GM04503 (cell line): ENCODE results near the gene ZEB2.

ENCODE experiments used
- DNase-seq: peaks from one replicate; pipeline ENCODE4 v3.0.0-alpha.2; 2012; ENCODE audit warnings: low read depth

The ZEB2 gene

DNA sequence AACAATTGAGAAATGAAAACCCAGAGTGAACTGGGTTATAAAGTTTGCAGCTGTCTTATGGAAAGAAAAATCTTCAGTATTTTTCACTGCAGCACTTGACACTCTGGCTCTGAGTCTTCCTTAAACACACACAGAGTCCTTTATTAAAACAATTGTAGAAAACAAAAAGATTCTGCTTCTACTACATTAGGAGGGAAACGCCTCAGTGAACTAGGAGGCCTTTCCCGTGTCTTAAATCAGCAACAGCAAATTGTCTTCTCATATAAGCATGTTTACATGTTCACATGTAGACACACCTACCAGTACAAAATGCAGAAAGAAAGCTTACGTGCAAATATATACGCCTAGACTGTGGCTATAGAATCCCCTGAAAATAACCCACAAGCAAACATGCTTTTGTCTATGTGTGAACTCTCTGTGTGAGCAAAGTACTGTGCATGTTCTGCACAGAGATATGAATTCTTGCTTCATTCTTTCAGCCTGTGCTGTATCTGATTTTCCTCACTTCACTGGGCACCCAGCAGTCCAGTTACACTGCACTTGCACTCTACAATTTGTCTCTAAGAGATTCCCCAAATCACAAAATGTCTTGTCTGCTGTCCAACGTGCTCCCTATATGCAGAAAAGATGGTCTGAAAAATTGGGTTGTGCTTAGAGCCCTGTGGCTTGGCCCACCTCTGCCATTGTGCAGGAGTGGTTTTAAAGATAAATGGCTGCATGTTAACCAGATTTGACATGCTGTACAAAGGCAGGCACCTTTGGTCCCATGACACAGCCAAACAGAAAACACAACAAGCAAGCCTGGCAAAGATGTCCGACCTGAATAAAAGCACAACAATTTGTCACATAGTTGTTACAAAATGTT lies 24.5 kb downstream of the ZEB2 start:
- DNase-seq, result no peak

DNA sequence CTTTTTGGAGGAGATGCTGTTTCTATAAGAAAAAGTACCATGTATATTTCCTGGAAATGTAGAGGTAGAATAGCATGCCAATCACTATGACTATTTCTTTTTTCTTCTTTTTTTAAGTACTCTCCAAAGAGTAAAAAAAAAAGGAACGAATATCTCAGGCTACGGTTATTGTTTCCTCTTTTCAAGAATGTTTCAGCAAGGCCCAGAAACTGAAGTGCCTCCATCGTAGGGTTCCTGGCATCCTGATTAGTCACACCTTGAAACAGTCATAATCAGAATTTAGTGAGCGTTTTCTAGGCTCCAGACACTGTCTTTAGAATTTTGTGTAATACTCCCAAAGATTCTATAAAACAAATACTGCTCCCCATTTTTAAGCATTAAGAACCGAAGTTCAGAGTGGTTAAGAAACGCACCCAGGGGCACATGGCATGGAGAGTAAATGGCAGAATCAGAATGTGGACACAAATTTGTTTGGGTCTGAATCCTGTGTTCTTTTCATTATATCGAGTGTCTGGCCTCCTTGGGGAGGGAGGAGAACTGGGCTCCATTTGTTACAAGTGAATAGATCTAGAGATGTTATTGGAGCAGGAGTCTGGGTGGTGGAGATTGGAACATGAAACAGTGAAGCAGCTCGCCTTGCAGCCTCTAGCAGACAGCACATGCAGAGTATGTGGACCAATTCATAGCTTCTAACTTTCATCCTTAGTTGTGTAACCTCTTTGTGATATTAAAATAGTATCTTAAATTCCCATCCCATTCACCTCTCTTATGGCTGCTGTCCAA lies 26.7 kb downstream of the ZEB2 start:
- DNase-seq, result no peak

DNA sequence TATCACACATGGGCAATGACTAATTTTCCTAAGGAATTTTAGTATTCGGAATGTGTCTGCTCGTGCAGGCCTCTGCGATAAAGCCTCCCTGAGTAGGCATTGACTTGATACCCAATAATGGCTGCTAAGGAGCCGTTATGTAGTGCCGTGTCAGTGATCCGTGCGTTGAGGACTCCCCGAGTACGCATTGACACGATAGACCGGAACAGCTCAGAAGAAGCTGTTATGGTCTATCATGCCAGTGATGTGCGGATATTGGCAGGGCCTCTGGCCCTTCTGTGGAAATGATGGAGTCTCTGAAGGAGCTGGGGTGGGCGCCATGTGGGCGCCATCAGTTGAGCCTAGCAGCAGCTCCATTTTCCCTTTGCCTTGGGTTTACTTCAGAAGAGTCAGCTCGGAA lies 29.1 kb downstream of the ZEB2 start:
- no peak for DNase-seq

DNA sequence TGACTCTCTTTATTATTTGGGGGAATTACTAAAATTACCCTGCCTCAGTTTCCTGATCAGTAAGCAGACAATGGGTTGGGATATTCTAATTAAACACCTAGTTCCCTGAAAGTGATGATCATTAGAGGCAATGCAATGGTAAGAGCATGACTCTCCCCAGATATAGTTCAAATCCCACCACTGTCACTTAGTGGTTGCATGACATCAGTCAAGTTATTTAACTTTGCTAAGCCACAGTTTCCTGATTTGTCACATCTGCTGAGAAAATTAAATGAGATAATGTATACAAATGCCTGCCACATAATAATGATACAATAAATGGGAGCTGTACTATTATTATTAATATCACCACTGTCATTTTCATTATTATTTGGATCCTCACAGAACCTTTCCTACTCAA lies 29.9 kb downstream of the ZEB2 start:
- no peak for DNase-seq

DNA sequence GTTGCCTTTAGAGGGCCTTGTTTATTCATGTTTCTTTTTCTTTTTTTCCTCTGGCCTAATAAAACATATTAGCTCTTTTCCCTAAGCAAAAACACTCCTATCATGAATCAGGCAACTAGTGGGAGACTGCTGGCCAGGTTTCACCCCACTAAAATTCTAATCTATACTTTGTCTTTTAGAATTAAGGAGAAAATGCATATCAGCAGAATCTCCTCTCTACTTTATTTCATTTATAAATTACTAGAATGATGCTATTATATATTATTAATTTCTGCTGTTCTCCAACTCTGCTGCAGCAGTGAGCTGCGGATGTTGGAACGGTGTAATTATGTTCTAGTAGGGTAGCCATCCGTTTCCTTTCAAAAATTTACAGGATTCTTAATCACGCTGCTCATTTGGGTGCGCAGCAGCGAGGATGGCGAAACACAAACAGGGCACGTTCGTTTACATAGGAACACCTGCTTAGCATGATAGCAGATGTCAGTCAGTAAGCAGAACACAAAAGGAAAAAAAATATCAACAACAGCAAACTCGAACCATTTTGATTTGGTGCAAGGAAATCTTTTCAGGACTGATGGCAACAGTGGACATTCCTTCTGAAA lies 30.5 kb downstream of the ZEB2 start:
- DNase-seq, result no peak

DNA sequence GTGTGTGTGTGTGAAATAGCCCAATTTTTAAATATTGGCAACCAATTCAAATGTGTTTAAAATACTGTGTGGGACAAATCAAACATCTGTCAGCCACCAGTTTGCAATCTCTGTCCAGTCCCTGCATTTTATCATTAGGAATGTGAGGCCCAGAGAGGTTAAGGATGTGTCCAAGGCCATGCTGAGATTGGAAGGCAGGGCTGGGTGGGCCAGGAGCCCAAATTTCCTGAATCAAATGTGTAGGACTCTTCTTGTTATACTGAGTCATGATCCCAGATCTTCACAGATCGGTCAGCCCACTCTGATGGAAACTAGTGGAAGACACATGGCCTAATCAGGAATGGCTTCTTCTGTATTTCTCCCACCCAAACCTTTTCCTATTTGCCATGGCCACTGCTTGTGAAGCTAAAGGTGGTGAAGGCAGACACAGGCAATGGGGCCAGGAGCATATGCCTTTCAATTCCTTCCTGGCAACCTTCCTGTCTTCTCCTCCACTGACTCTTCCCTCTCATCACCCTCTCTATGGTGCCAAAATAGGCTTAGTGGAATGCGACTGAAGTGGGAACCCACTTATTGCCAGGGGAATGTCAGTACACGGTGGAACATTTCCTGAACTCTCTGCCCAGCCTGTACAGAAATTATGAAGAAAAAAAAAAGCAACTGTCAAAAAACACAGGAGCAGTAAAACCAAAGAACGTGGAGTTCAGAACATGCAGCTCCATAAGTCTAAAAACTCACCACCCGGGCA lies 35.5 kb downstream of the ZEB2 start:
- no peak for DNase-seq

DNA sequence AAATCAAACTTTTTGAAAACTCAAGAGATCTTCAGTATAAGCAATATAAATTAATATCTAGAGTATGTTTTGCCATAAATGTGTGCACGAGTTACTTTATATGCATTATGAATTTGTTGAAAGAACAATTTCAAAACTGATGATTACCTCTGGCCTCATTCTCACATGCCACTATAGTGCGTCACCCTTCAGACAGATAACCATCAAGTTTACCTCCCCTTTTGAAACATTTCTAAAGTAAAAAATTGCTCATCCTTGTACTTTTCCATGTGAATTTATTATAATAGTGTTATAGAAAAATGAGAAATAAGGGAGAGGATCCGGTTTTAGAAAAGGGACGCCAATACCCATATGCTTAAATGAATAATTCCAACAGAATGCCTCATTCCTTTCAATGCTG lies 38.3 kb downstream of the ZEB2 start:
- DNase-seq, result no peak

DNA sequence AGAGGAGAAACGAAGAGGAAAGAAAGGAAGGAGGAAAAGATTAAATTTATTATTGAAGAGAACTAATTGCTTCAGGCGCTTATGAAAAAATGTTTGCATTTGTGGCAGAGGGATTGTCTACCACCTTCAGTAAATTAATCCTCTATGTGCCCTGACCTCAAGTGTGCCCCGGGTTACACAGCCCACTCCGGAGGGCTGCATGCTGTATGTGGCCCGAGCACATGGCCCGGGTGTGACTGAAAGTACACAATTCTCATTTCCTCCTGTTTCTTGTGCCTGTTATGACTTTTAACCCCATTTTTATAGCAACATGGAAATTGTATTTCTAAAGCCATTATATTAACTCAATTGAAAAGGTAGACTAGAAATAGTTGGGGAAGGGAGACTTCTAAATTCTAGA lies 38.8 kb downstream of the ZEB2 start:
- no peak for DNase-seq

DNA sequence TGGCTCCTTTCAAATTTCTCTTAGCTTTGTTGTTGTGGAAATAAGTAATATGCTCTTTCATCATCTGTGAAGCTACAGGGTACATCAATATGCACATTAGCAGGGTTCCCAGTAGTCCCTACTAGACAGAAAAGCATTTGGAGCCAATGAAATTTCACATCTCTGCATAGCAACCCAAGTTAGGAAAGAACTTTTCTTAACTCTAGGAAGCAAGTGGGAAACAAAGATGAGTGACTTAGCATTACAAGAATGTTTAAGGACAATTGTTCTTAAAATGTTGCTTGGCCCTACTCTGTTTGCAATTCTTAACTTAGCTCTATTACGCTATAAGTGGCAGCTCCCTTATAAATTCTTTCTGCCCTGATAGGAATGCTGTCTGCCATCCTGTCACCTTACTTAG lies 39.6 kb downstream of the ZEB2 start:
- DNase-seq, result peak; percentile 36

DNA sequence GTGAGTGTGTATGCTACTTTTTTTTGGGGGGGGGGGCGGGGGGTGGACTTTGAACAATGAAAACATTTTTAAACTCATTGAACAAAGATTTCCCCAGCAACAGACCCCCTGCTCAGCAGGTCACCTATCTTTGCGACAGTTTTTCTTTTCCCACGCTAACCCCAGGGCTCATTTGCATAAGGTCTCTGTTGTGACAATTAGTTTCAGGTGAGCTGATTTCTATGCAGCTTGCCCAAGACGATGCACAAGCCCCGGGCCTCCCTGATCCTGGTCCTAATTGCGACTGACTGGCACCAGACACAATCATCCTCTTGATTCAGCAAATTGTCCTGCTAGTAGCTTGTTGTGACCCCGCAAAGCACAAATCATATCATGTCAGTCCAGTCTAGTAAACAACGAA lies 40.3 kb downstream of the ZEB2 start:
- no peak for DNase-seq

DNA sequence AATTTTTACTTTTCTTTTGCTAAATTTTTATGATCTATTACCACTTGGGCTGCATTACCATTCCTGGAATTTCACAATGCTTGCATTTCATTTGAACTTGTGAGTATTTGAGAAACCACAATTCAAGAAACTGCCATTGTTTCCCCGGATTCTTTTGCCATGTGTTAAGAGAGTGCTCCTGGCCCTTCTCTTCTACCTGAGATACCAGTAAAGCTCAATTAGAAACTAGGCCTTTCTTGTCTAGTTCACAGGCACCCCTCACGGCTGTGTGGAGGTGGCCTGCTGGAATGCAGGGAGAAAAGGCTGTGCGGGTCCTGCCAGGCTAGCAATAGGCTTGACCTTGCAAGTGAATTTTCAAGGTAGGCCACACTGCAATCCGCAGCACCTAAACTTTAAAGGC lies 40.8 kb downstream of the ZEB2 start:
- DNase-seq, result peak; percentile 40

DNA sequence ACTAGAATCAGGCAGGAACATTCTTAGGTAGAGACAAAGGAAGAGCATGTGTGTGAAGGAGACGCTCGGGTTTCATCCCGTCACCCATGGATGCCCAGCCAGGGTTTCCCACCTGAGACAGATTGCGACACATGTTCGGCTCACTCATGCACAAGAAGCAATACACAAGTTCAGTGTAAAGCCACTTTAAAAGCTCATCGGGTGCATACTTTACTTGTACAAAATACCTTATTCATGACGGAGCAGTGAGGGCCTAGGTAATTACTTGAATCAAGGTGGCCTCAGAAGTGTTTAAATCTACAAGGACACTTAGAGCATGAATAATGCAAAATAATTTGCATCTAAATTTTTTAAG lies 42.0 kb downstream of the ZEB2 start:
- no peak for DNase-seq

DNA sequence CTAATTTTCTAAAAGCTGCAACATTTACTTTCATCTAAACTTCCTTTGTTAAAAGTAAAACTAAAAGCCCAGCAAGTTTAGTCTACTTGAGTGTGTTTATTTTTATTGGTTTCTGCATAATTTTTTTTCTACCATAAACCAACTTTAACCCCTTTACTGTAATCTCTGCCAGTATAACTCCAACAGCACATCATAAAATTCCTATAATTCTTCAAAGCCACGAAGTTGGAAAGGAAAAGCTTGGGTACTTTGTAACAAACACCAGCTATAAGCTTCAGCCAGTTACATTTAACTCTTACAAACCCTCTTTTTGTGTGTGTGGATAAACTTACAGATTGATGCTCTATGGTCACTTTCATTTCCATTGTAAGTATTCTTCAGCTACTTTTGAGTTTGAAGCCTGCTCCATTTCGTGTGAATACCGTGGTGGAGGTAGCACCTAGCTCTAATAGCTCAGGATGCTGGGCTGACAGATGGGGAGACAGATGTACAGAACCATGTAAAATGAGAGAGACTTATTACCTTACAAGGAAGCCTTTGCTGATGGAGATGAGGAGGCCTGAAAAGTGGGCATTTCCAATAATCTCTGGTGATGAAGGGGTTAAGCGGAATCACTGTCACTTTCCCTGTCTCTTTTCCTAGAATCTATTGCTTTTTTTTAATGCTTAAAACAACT lies 42.5 kb downstream of the ZEB2 start:
- DNase-seq, result no peak

DNA sequence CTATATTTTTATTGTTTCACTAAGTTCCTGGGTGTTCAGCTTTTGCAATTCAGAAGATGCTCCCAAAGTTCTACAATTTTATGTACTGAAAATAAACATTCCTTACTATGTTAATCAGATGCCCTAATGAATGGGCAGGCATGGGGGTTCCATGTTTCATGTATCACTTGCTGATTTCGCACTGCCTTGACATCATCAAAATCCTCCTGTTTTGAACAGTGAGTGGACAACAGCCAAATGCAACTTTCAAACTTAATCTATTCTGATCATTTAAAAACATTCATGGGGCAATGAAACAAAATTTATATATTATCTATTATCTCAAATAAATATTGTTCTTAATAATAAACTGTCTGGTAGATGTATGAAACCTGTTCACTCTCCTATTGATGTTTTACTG lies 43.2 kb downstream of the ZEB2 start:
- DNase-seq, result no peak

DNA sequence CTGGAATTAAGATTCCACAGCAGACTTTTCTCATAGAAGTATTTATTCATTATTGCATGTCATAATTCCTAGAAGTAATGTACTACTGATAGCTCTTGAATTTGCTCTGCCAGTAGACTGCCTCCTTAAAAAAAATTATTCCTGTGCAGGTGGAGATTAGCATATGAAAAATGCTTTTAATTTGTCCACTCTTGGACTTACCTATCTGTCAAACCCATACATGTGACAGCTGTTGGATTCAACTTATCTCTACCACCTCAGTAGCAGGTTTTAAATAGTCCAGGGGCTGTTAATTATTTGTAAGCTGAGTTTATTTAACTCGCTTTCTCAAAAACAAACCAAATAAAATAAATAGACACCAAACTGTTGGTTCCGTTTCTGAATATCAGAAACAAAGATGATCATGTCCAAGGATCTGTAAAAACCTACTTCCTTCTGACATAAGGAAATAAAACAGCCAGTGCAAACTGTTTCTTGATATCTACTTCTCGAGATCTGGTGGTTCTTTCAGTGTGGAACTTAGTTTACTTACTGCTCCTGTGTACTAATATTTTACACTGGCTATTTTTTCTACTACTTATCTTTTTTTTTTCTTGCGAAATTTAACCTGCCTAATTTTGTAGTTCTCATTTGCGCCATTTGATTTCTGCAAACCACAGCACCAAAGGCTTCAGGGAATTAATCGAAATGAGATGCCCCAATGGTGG lies 44.2 kb downstream of the ZEB2 start:
- DNase-seq, result no peak

DNA sequence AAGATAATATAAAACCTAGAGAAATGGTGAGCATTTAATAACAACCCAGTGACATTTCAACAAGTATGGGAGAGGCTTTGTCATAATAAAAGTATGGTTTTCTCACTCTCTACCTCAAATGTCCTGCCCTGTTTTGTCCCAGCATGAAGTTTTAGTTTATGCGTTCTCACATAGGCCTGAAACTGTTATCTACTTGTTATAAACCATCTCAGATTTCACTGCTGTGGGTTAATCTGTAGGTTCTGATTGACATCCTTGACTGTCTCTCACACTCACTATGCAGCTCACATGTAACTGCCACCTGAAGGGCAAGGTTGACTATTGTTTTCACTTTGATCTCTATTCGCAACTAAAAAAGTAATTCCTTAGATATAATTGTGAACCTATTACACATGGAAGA lies 44.9 kb downstream of the ZEB2 start:
- DNase-seq, result no peak

DNA sequence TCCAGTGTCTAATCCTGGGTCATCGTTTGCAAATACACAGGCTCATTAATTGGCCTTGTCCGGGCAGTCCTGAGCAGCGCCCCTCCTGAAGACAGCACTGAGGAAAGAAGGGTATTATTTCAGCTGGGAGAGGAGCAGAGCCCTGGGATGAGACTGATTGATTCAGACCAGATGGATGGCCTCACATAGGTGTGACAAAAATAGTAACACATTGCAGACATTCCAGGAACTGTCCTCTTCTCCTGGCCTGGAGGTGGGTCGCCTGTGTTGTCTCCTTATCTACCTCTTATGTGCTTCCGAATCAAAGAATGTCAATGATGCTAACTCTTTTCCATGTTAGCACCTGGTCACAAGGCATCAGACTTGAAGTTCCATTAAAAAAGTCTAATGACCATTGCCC lies 45.9 kb downstream of the ZEB2 start:
- DNase-seq, result no peak

DNA sequence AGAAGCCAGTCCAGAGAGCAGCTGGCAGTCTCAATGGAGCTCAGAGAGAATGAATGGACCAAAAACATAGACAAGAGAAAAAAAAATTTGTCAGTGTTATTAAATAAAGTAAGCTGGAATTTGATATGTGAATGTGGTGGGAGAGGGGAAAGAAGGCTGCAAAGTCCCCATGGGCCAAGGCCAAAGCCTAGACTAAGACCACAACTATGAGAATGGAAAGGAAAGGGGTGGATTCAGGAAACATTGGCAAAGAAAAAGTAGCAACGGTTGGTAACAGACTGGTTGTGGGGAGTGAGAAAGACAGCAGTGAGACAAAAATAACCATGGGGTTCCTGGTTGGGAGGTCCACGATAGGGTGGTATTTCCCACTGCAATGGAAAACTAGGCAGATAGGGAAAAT lies 47.0 kb downstream of the ZEB2 start:
- DNase-seq, result no peak

DNA sequence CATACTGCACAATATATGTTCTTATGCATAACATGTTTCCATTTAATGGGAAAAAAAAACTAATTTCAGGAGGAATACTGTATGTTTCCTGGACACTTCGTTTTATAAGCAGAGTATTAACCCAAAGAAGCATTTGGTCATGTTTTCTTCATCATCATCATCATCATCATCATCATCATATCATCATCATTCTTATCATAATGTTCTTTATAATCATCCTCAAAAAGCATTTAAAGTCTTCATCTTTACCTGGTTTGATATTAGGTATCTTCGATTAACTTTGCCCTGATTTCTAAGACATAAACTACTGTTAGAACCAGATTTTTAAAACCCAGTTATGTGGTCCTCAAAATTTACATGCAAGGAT lies 47.9 kb downstream of the ZEB2 start:
- DNase-seq, result no peak

DNA sequence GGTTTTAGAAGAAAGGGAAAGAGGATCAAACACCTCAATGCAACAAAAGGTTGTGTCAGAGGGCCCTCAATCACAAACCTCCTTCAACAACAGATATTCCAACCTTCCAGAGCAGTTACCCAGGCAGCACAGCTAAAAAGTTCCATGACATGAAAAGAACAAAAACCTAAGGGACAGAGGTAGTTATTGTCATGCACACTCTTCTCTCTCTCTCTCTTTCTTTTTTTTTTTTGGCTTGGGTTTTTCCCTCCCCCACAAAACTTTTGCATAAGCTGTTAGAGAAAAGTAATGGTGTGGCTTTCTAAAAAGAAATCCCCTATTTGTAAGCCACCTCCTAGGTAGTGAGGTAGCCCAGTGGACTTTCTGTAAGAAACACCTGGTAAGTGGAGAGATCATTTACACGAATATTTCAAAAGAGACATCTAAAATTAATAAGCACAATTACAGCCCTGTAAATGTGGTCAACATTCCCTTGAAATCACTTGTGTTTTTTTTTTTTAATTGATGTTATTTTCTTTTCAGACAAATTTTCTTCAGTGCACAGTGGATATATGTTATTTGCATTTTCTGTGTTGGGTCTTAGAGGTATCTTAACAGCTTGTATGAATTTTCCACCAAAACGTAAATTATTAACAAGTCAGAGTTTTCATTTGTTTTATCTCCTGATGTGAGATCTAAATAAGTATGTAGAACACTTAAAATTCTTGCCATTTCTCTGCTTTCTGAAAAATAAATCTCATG lies 48.4 kb downstream of the ZEB2 start:
- DNase-seq, result no peak

DNA sequence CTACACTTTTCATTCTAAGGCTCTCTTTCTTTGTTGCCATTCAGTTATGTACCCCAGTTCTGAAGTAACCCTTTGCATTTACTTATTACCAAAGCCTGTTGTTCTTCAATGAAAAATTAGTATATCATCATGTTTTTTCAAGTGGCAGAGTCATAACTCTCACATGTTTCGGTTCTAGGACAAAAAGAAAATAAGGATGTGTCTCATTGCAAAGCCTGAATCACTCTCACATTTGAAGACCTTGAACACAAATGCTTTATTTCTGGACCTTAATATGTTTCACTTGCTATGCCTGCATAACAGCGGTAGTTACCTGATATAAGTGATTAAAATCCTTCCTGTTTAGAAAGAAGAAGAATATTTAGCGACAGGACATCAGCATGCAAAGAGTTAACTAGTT lies 49.1 kb downstream of the ZEB2 start:
- DNase-seq, result no peak
